C4-2B (cell line): ENCODE results near the gene PMPCA.

Source experiments
- ZFX ChIP-seq: fragments of 450-650 bp; IDR thresholded peaks from 2 replicates; pipeline ENCODE4 v1.6.1; 2017
- TF ChIP-seq, protein P1 (sequence below): fragments of 450-650 bp; conservative IDR thresholded peaks from 2 replicates; pipeline ENCODE4 v1.5.1; 2017; ENCODE audit warnings: mild to moderate bottlenecking

GRCh38 chr9:136459425-136459824, 49.0 kb downstream of the PMPCA start:
- TF ChIP-seq, protein P1, sequence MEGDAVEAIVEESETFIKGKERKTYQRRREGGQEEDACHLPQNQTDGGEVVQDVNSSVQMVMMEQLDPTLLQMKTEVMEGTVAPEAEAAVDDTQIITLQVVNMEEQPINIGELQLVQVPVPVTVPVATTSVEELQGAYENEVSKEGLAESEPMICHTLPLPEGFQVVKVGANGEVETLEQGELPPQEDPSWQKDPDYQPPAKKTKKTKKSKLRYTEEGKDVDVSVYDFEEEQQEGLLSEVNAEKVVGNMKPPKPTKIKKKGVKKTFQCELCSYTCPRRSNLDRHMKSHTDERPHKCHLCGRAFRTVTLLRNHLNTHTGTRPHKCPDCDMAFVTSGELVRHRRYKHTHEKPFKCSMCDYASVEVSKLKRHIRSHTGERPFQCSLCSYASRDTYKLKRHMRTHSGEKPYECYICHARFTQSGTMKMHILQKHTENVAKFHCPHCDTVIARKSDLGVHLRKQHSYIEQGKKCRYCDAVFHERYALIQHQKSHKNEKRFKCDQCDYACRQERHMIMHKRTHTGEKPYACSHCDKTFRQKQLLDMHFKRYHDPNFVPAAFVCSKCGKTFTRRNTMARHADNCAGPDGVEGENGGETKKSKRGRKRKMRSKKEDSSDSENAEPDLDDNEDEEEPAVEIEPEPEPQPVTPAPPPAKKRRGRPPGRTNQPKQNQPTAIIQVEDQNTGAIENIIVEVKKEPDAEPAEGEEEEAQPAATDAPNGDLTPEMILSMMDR, result no peak
- TF ChIP-seq ZFX, result no peak
